GM19240 (cell line): ENCODE data around the gene IRF3.
"Not testable (repeated sequence)": the region's sequence is repeated elsewhere in the genome, so short reads cannot be mapped to it uniquely, and the experiment has no call there.

Source experiments
- DNase-seq: peaks from one replicate; pipeline ENCODE4 v3.0.0; 2011; ENCODE audit warnings: low spot score; ENCODE audit not compliant: insufficient read length

Gene IRF3

GRCh38 chr19:49646586-49646985, 19.1 kb downstream of the IRF3 start:
- no peak for DNase-seq

DNA sequence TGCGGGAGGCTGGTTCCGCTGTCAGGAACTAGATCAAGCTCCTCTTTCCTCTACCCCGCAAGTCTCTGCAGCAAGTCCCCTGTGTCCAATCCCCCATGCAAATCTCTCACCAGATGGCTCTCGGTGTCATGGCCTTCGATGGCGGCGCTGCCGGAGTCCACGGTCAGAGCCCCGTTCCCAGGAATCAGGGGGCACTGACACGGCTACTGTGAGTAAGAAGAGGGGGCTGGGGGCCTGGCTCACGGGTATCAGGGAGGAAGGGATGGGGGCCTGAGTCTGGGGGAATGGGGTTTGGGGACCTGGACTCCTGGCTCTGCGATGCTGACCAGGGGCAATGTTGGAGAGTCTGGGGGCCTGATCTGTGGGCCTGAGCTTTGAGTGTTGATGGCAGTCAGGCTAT, 19.7 kb downstream of the IRF3 start:
- DNase-seq, result no peak

DNA sequence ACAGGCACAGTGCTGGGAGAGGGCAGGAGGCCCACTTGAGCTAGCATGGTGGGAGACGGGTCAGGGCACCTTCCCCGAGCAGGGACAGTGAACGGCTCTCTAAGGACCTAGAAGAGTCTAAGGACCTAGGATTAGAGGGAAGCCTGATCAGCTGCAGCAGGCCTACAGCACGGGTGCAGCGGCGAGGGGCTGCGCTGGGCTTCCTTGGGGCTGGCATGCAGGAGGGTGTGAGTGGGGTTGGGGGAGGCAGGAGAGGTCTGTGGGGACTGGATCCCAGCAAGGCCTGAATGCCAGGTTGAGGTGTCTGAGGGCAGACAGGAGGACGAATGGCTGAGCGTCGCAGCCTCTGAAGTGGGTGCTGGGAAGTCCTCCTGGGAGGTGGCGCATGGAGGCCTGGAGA, 20.1 kb downstream of the IRF3 start:
- DNase-seq, result no peak

GRCh38 chr19:49643466-49643865, 22.2 kb downstream of the IRF3 start:
- DNase-seq, result no peak

DNA sequence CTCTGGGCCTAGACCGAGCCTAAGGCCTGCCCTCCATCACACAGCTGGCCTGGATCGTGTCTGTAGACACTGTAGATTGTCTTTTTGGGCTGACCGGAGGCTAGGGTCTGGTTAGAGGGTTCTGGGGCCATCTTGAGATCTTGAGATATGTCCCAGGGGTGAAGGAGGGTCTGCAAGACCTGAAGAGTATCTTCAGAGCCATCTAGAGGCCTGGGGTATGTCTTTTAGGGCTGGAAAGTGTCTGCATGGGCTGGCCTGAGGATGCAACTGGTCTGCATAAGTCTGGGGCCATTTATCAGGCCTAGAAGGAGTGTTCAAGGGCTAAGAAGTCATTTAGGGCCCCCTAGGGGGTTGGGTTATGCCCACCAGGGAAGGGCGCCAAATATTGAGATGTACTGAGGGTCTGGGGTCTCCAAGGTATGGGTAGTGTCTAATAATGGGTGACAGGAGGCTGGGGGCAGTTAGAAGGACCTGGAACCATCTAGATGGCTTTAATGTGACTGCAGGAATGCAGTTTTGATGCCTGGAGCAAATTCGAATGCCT, 23.1 kb downstream of the IRF3 start:
- no peak for DNase-seq

DNA sequence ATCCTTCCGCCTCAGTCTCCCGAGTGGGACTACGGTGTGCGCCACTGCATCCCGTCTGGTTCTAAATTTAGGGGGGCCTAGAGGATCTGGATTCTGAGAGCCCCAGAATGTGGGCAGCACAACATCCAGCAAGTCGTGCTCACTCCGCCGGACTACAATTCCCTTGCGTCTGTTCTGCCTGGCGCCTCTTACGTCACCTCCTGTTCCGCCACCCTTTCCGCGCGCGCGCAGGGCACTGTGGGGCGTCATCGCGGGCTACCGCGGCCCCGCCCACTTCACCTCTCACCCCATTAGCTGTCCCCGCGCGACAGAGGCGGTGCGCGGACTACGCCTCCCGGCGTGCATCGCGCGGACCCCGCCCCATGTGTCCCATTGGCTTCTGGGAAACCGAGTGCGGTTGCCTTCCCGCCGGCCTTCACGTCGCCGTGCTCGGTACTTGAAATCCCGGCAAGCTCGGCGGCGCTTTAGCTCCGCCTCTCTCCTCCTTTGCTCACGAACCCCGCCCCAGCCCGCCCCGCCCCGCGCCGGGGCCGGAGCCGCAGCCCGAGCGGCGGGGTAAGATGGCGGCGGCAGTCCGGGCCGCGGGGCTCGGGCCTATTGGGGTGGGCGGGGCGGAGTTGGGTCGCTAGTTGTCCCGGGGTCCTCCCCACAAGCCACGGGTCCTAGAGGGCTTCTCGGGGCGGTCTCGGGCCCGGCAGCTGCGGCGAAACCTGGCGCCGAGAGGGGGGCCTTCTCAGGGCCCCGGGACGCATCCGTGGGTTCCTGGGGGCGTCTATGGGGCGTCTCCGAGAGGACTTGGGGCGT, 23.8 kb downstream of the IRF3 start, which contains the start of gene SCAF1:
Gene SCAF1, plus strand, starts transcription at position 522 of the 804 bp plus-strand sequence. CDS start 2,818 bp downstream, outside the sequence.
- peak; percentile 97 for DNase-seq

GRCh38 chr19:49640113-49640898, 25.4 kb downstream of the IRF3 start, which contains the start of gene RRAS:
RRAS (minus strand) TSS chr19:49640143; CDS start chr19:49640098, 45 bp downstream.
- DNase-seq, result peak; percentile 93

GRCh38 chr19:49639401-49640112, 26.1 kb downstream of the IRF3 start:
- no peak for DNase-seq

- DNase-seq, result no peak
These were observed 27.6 kb downstream of the IRF3 start for GRCh38 chr19:49637821-49638738.

- no peak for DNase-seq
These were observed 29.3 kb downstream of the IRF3 start for GRCh38 chr19:49636233-49636932.

DNA sequence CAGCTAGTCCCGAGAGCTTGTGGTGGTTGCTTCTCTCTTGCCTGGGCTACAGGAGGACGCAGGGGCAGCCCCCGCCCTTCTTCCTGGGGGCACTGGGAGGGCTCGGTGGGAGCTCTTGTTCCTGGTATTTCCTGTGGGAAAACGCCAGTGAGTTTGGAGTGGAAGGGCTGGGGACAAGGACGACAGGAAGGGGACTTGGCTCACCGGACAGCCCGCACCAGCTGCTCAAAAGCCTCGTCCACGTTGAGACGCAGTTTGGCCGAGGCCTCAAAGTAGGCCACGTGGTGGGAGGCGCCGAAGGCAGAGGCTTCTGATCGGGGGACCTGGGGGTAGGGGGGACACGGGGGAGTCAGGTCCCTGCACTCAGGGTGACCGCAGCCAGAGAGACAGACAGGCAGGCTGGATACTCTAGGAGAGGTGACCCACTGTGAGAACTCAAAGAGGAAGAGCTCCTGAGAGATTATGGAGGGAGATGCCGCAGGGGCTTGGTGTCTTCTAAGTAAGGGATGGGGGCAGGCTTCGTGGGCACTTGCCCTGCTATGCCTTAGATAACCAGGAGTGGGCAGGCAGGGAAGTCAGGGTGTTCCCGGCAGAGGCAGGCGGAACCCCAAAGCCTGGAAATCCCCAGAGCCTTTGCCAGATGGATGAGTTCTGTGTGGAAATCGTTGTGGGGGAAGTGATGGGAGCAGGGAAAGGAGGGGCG, 30.0 kb downstream of the IRF3 start:
- DNase-seq, result no peak

GRCh38 chr19:49633273-49633672, 32.4 kb downstream of the IRF3 start:
- not testable (repeated sequence) for DNase-seq

GRCh38 chr19:49632576-49632975, 33.1 kb downstream of the IRF3 start:
- DNase-seq, result no peak

DNA sequence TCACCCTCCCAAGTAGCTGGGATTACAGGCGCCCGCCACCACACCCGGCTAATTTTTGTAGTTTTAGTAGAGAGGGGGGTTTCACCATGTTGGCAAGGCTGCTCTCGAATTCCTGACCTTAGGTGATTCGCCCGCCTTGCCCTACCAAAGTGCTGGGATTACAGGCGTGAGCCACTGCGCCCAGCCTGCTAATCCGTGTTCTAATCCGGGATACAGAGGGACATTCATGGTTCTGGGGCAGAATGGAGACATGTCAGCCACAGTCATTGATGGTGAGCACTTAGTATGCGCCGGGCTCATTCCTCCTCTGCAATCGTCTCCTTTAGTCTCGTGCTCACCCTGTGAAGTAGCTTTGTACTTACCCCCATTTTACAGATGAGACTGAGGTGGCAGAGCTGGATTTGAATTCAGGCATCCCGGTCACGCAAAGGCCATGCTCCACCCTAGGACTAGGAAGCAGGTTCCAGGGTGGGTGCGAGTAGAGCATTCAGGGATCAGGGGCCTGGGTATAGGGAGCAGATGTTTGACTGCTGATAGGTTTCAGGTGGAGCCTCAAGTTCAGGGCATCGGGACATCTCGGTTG, 34.0 kb downstream of the IRF3 start:
- DNase-seq, result no peak

GRCh38 chr19:49631014-49631588, 34.6 kb downstream of the IRF3 start:
- no peak for DNase-seq

- DNase-seq, result no peak
These were observed 36.0 kb downstream of the IRF3 start for GRCh38 chr19:49629659-49630058.

DNA sequence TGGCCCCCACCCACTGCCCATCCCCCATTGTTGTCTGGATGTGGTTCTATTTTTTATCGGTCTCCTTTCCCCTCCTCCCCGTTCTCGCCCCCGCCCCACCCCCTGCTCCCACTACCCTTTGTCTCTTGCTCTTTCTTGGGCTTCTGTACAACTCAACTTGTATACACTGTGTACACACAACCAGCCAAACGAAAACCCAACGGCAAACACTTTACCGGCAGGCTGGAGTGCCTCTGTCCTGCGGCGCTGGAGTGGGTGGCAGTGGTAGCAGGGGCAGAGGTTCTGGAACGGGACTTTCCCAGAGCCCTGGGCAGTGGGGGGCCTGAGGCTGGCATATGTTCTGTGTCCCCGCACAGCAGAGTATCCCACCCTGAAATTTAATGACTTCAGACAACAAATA, 39.4 kb downstream of the IRF3 start:
- DNase-seq, result no peak
